Endodermal cell (in vitro differentiated cells): ENCODE measurements around the gene SCN1A. TPM values are rescaled to one million over a fixed set of nuclear protein-coding genes. Genes with fewer than 3 reads are reported as not detected.

Source experiments
- DNase-seq: peaks from one replicate; pipeline ENCODE4 v3.0.0-alpha.2; 2017
- H3K27ac ChIP-seq: 2 replicates; pipeline ENCODE4 v1.5.1; 2013; ENCODE audit warnings: mild to moderate bottlenecking, low read depth, low read length, moderate library complexity
- H3K27me3 ChIP-seq: 2 replicates; pipeline ENCODE4 v1.6.1; 2013; ENCODE audit warnings: mild to moderate bottlenecking, low read length, moderate library complexity; ENCODE audit not compliant: insufficient read depth, control insufficient read depth, poor library complexity, severe bottlenecking
- H3K36me3 ChIP-seq: 2 replicates; pipeline ENCODE4 v1.7.0; 2013; ENCODE audit warnings: mild to moderate bottlenecking, low read length, moderate library complexity; ENCODE audit not compliant: control insufficient read depth, insufficient read depth
- H3K4me1 ChIP-seq: one replicate; pipeline ENCODE4 v1.7.0; 2013; ENCODE audit warnings: low read length; ENCODE audit not compliant: control insufficient read depth, insufficient read depth
- H3K4me3 ChIP-seq: 2 replicates; pipeline ENCODE4 v1.5.1; 2013; ENCODE audit warnings: mild to moderate bottlenecking, low read length, moderate library complexity
- H3K9ac ChIP-seq: 2 replicates; pipeline ENCODE4 v1.6.1; 2013; ENCODE audit warnings: mild to moderate bottlenecking, low read length, moderate library complexity; ENCODE audit not compliant: poor library complexity, severe bottlenecking; ENCODE audit errors: extremely low read depth
- H3K9me3 ChIP-seq: 2 replicates; pipeline ENCODE4 v1.6.1; 2013; ENCODE audit warnings: mild to moderate bottlenecking, low read length, moderate library complexity; ENCODE audit not compliant: control insufficient read depth
- H3K27ac Mint-ChIP-seq: 2 replicates; pipeline ENCODE4 v1.8.0; 2020; ENCODE audit warnings: mixed read lengths
- H3K27me3 Mint-ChIP-seq: 2 replicates; pipeline ENCODE4 v1.8.0; 2021; ENCODE audit warnings: mild to moderate bottlenecking, mixed read lengths; ENCODE audit not compliant: insufficient read depth
- H3K36me3 Mint-ChIP-seq: 2 replicates; pipeline ENCODE4 v1.8.0; 2020; ENCODE audit warnings: low read depth, mixed read lengths
- H3K4me1 Mint-ChIP-seq: 2 replicates; pipeline ENCODE4 v1.8.0; 2020; ENCODE audit warnings: mixed read lengths
- H3K4me3 Mint-ChIP-seq: 2 replicates; pipeline ENCODE4 v1.8.0; 2020; ENCODE audit warnings: mild to moderate bottlenecking, moderate library complexity, mixed read lengths
- H3K9me3 Mint-ChIP-seq: 2 replicates; pipeline ENCODE4 v1.8.0; 2020; ENCODE audit warnings: mild to moderate bottlenecking, mixed read lengths
- WGBS, 2 experiments: methylation state at CpG; one replicate each; pipeline versions ENCODE4 v1.1.5 to v1.1.7; 2013; ENCODE audit warnings: missing lambda C conversion rate in 2 of 2, mixed read lengths in 1 of 2; ENCODE audit not compliant: insufficient coverage in 1 of 2, insufficient read length in 1 of 2; 5-methylcytosine and 5-hydroxymethylcytosine counted together
- total RNA-seq, 2 donors: library from RNA; stranded (reverse); fragmentation: NEBNext Ultra II Directional in 1 of 2; extraction: Animal tissue kit (Norgen Biotek cat#: 25700) in 1 of 2; gene quantifications; 2 replicates in 1 of 2; 3 replicates in 1 of 2; pipeline ENCODE4 v1.2.1, GENCODE V29; 2021
- TF ChIP-seq, protein P1 (sequence below): fragments of 200-600 bp; sonication (generic); conservative IDR thresholded peaks from 2 replicates; pipeline ENCODE4 v1.5.0; 2021; ENCODE audit warnings: antibody characterized with exemption, mild to moderate bottlenecking

SCN1A gene
- total RNA-seq, 2 donors from 2014 or later = not detected

GRCh38 chr2:166074011-166074410, 53.8 kb downstream of the SCN1A start:
- Mint-ChIP-seq H3K27ac (no peak overlapping the region), H3K27me3 (no peaks in the 10 kb centered on the region), H3K9me3 (no peaks in the 10 kb centered on the region), H3K4me3 (no peak overlapping the region), H3K4me1 (no peaks in the 10 kb centered on the region), H3K36me3 (no peaks in the 10 kb centered on the region)
- no peaks in the 10 kb centered on the region for H3K36me3 ChIP-seq
- TF ChIP-seq, protein P1, sequence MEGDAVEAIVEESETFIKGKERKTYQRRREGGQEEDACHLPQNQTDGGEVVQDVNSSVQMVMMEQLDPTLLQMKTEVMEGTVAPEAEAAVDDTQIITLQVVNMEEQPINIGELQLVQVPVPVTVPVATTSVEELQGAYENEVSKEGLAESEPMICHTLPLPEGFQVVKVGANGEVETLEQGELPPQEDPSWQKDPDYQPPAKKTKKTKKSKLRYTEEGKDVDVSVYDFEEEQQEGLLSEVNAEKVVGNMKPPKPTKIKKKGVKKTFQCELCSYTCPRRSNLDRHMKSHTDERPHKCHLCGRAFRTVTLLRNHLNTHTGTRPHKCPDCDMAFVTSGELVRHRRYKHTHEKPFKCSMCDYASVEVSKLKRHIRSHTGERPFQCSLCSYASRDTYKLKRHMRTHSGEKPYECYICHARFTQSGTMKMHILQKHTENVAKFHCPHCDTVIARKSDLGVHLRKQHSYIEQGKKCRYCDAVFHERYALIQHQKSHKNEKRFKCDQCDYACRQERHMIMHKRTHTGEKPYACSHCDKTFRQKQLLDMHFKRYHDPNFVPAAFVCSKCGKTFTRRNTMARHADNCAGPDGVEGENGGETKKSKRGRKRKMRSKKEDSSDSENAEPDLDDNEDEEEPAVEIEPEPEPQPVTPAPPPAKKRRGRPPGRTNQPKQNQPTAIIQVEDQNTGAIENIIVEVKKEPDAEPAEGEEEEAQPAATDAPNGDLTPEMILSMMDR = no peak
- no peak overlapping the region for H3K9ac ChIP-seq
- no peaks in the 10 kb centered on the region for H3K9me3 ChIP-seq
- DNase-seq = no peak
- WGBS, 2 experiments = 39 to 46% methylated on average over 2 of the region's 2 CpGs
- no peaks in the 10 kb centered on the region for H3K4me1 ChIP-seq
- H3K27me3 ChIP-seq = no peaks in the 10 kb centered on the region
- H3K27ac ChIP-seq = no peak overlapping the region
- H3K4me3 ChIP-seq = no peak overlapping the region

DNA sequence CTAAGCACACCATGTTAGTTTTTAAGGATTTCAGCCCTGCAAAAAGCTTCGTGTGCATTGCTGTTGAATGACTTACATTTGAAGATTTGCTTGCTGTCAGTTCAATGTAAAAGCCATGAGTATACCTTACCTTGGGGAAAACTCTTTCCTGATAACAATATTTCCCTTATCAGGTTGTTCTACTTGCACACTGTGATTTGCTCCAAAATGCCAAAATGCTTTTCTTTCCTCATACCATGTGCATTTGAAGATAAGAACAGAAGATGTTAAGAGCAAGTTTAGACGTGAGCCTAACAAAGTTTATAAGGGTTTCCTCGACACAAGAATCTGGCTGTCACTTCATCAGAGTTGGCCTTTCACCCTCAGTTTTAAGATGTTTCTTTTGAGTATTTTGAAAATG, 57.6 kb downstream of the SCN1A start:
- H3K9me3 ChIP-seq = no peaks in the 10 kb centered on the region
- no peak overlapping the region for H3K9ac ChIP-seq
- WGBS, 2 experiments = 87 to 100% methylated on average over 3 of the region's 3 CpGs
- H3K27me3 ChIP-seq = no peaks in the 10 kb centered on the region
- H3K9me3 Mint-ChIP-seq = no peaks in the 10 kb centered on the region
- H3K36me3 ChIP-seq = no peaks in the 10 kb centered on the region
- H3K4me3 ChIP-seq = no peak overlapping the region
- H3K27me3 Mint-ChIP-seq = no peaks in the 10 kb centered on the region
- no peak overlapping the region for H3K27ac ChIP-seq
- no peaks in the 10 kb centered on the region for H3K4me1 ChIP-seq
- TF ChIP-seq, protein P1 = no peak
- no peak for DNase-seq
- no peak overlapping the region for H3K27ac Mint-ChIP-seq
- H3K4me1 Mint-ChIP-seq = no peaks in the 10 kb centered on the region
- no peak overlapping the region for H3K4me3 Mint-ChIP-seq
- H3K36me3 Mint-ChIP-seq = no peaks in the 10 kb centered on the region

DNA sequence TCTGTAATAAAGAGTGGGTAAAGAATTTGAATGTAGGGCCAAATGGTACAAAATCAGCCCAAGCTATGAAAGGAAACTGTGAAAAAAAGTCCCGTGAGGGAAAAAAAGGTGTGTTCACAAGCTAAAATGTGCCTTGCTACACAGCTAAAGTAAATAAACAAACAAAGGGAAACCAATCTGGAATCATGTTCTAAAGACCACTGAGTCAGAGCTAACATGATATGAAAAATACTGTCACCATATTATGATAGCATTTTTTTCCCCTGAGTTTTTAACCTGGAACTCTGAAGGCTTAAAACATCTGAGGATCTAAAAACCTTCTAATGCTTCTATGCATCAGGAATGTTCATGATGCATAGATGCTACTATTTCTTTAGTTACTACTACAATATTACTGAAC, 58.8 kb downstream of the SCN1A start:
- Histone ChIP-seq H3K4me3 (no peak overlapping the region), H3K27me3 (no peaks in the 10 kb centered on the region), H3K27ac (no peak overlapping the region), H3K4me1 (no peaks in the 10 kb centered on the region), H3K36me3 (no peaks in the 10 kb centered on the region), H3K9me3 (no peaks in the 10 kb centered on the region), H3K9ac (no peak overlapping the region)
- no peak overlapping the region for H3K27ac Mint-ChIP-seq
- H3K27me3 Mint-ChIP-seq = no peaks in the 10 kb centered on the region
- no peaks in the 10 kb centered on the region for H3K9me3 Mint-ChIP-seq
- TF ChIP-seq, protein P1 = no peak
- H3K36me3 Mint-ChIP-seq = no peaks in the 10 kb centered on the region
- no peaks in the 10 kb centered on the region for H3K4me1 Mint-ChIP-seq
- no peak for DNase-seq
- no peak overlapping the region for H3K4me3 Mint-ChIP-seq
- WGBS, 2 experiments = 86 to 100% methylated on average over 1 of the region's 1 CpG
